GM08714 (cell line): ENCODE measurements around the gene ACP6.

Experiments
- H3K4me3 ChIP-seq: fragments of 200-500 bp; sonication (Bioruptor generic); 2 replicates; pipeline ENCODE4 v1.5.1; 2014; ENCODE audit warnings: mild to moderate bottlenecking, low read length, inconsistent platforms
- ZNF274 ChIP-seq: IDR thresholded peaks from 2 replicates; pipeline ENCODE4 v1.6.1; 2012; ENCODE audit warnings: mild to moderate bottlenecking, low read depth, low read length

The ACP6 gene

DNA sequence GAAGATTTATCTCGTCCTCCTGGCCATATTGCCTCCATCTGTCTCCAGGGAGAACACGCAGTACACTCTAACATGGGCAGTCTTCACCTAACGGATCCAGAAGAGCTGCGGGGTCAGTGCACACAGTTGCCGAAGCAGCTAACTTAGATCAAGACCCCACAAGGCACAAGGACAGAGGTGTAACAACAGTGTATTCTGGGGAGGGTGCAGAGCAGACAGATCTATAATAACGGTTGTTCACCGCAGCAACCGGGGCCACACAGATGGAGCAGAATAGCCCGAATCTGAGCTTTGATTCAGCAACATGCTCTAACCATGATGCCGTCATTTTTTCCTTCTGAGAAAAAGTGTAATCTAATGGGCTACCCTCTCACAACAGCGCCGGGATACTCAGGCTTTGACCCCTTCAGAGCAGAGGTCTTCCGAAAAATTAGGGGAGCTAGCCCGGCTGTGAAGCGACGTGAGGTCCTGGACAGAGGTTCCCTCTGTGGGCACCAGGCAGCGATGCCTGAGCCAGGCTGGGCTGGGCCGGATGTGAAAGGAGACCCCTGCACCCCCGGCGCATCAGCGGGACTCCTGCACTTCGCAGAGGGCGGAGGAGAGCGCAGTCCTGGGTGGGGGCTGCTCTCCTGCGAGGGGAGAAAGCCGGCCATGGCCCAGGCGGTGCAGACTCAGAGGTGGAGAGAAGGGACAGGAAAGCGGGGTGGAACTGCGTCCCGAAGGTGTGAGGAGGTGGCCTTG, 71.5 kb downstream of the ACP6 start:
- peak overlapping the region; percentile 63 for H3K4me3 ChIP-seq
- no peak for TF ChIP-seq ZNF274

DNA sequence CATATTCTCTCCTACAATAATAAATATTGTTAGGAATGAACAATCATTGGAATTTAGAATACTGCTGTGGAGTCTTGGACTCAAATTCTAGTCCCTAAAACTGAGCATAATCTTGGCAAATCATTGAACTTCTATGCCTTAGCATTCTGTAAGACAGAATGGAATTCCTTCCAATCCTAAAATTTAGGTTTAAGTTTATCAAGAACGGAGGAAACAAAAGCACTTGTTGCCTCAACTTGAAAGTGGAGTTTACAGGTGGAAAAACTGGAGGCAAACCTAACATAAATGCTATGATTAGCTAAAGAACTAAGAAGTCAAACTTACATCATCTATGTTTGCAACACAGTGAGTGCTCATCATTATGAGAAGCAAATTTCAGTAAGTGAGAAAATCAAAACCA, 73.3 kb downstream of the ACP6 start:
- no peak for TF ChIP-seq ZNF274
- H3K4me3 ChIP-seq: no peak overlapping the region
